ENCODE data around the gene UBN1.
"Not testable (repeated sequence)": the region's sequence is repeated elsewhere in the genome, so short reads cannot be mapped to it uniquely, and the experiment has no call there.

Gene UBN1

DNA sequence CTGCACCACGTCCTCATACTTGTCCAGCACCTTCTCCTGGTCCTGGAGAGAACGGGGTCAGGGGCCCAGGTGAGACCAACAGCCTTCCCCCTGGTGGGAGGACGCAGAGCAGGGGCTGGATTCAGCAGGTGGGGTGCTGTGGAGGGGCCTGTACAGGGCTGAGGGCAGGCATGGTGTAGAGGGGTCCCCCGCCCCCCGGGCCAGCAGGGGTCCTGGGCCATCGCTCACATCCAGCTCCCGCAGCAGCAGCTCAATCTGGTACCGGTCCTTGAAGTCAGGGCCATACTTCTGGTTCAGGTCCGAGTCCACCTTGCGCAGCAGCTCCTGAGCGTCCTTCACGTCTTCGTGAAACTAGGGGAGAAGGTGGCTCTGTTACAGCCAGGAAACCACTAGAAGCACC is 48.1 kb downstream of the UBN1 start:
- Histone ChIP-seq H3K4me3 (no peak overlapping the region), H3K9ac (ENCODE audit: insufficient read length) (no peak overlapping the region), H3K36me3 (ENCODE audit: insufficient read depth, low read length) (no peaks in the 10 kb centered on the region), H3K9me3 (ENCODE audit: low read depth, low read length) (no peaks in the 10 kb centered on the region), H3K27ac (no peak overlapping the region)
- TF ChIP-seq FOXP2 (optimal IDR thresholded peaks at IDR 0.05; ENCODE audit: control extremely low read depth, extremely low read length, insufficient read depth) (no peak), EZH2 (IDR thresholded peaks at IDR 0.05) (no peak), POLR2AphosphoS5 (IDR thresholded peaks at IDR 0.05; ENCODE audit: borderline replicate concordance, low read depth, low read length) (no peak)
- DNase-seq (ENCODE audit: low read depth, low spot score), result no peak

DNA sequence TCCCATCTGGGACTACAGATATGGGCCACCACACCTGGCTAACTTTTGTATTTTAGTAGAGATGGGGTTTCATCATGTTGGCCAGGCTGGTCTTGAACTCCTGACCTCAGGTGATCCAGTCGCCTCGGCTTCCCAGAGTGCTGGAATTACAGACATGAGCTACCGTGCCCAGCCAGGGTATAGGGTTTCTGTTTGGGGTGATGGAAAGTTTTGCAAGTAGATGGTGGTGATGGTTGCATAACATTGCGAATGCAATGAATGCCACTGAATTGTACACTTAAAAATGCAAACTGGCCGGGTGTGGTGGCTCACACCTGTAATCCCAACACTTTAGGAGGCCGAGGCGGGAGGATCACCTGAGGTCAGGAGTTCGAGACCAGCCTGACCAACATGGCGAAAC is 49.5 kb downstream of the UBN1 start:
- H3K4me3 ChIP-seq; H3K27ac ChIP-seq; H3K9me3 ChIP-seq (ENCODE audit: low read depth, low read length); H3K9ac ChIP-seq (ENCODE audit: insufficient read length); DNase-seq (ENCODE audit: low read depth, low spot score); H3K36me3 ChIP-seq (ENCODE audit: insufficient read depth, low read length): not testable (repeated sequence)

DNA sequence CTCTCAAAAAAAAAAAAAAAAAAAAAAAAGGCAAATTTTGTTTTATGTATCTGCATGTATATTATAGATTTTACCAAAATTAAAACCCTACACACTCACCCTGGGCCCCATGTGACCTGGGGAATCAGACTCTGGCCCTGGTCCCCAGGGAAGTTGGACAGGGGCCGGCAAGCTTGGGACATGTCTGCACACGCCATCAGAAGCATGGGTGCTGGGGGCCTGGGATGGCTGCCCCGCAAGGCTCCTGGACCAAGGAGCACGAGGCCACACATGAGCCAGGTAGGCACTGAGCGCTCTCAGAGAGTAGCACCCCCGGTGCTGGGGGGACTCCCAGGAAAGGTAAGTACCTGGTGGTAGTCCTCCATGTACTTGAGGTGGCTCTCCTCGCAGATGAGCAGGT is 50.0 kb downstream of the UBN1 start:
- no peak for TF ChIP-seq POLR2AphosphoS5 (IDR thresholded peaks at IDR 0.05; ENCODE audit: borderline replicate concordance, low read depth, low read length)
- no peak for TF ChIP-seq FOXP2 (optimal IDR thresholded peaks at IDR 0.05; ENCODE audit: control extremely low read depth, extremely low read length, insufficient read depth)
- Histone ChIP-seq H3K36me3 (ENCODE audit: insufficient read depth, low read length) (no peaks in the 10 kb centered on the region), H3K4me3 (no peak overlapping the region)

GRCh38 chr16:4898811-4899473 is 51.7 kb downstream of the UBN1 start:
- H3K27ac ChIP-seq, result no peak overlapping the region
- TF ChIP-seq FOXP2 (optimal IDR thresholded peaks at IDR 0.05; ENCODE audit: control extremely low read depth, extremely low read length, insufficient read depth) (no peak), EZH2 (IDR thresholded peaks at IDR 0.05) (no peak), POLR2AphosphoS5 (IDR thresholded peaks at IDR 0.05; ENCODE audit: borderline replicate concordance, low read depth, low read length) (no peak)
- DNase-seq (ENCODE audit: low read depth, low spot score), result no peak
- H3K9me3 ChIP-seq (ENCODE audit: low read depth, low read length), result no peaks in the 10 kb centered on the region
- no peak overlapping the region for H3K4me3 ChIP-seq
- H3K36me3 ChIP-seq (ENCODE audit: insufficient read depth, low read length), result no peaks in the 10 kb centered on the region
- no peak overlapping the region for H3K9ac ChIP-seq (ENCODE audit: insufficient read length)

More for the DNA sequence above, 50.0 kb downstream of the UBN1 start:
- DNase-seq (ENCODE audit: low read depth, low spot score), result no peak
- Histone ChIP-seq H3K9me3 (ENCODE audit: low read depth, low read length) (no peaks in the 10 kb centered on the region), H3K9ac (ENCODE audit: insufficient read length) (no peak overlapping the region), H3K27ac (no peak overlapping the region)

DNA sequence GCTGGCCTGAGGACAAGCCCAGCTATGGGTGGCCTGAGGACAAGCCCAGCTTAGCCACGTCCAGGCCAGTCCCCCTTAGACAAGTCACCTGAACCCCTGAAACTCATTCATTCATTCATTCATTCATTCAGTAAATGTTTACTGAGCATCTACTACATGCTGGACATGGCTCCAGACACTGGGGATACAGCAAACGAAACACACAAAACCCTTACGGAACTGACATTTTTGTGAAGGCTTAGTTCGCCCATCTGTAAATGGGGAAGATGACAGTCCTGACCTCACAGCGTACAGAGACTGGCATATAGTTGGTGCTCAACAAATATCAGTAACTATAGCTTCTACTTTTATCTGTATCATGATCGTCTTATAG is 52.2 kb downstream of the UBN1 start:
- Histone ChIP-seq H3K36me3 (ENCODE audit: insufficient read depth, low read length) (no peaks in the 10 kb centered on the region), H3K27ac (no peak overlapping the region)

DNA sequence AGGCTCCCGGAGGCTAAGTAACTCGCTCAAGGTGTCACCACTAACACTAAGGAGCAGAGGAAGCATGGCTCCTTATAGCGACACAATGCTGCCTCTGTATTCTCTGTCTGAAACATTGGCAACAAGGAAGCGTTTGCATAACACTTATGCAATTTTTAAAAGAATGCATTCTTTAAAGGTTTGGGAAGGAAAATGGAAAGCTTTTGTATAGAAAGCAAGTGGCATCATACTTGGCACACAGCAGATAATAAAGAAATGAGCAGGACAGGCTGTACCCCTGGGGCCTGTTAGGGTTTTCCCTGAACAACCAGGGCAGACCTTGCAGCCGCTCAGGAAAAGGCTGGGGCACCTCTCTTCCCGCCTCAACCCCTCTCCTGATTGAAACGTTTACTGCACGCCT is 52.8 kb downstream of the UBN1 start:
- no peak overlapping the region for H3K27ac ChIP-seq
- no peak overlapping the region for H3K4me3 ChIP-seq
- TF ChIP-seq POLR2AphosphoS5 (IDR thresholded peaks at IDR 0.05; ENCODE audit: borderline replicate concordance, low read depth, low read length) (no peak), FOXP2 (optimal IDR thresholded peaks at IDR 0.05; ENCODE audit: control extremely low read depth, extremely low read length, insufficient read depth) (no peak), EZH2 (IDR thresholded peaks at IDR 0.05) (no peak)
- H3K9me3 ChIP-seq (ENCODE audit: low read depth, low read length), result no peaks in the 10 kb centered on the region
- H3K9ac ChIP-seq (ENCODE audit: insufficient read length), result no peak overlapping the region
- H3K36me3 ChIP-seq (ENCODE audit: insufficient read depth, low read length), result no peaks in the 10 kb centered on the region
- DNase-seq (ENCODE audit: low read depth, low spot score), result no peak

More for the DNA sequence above, 52.2 kb downstream of the UBN1 start:
- H3K9me3 ChIP-seq (ENCODE audit: low read depth, low read length), result no peaks in the 10 kb centered on the region
- H3K9ac ChIP-seq (ENCODE audit: insufficient read length), result no peak overlapping the region
- no peak for DNase-seq (ENCODE audit: low read depth, low spot score)
- H3K4me3 ChIP-seq, result no peak overlapping the region
- no peak for TF ChIP-seq POLR2AphosphoS5 (IDR thresholded peaks at IDR 0.05; ENCODE audit: borderline replicate concordance, low read depth, low read length)
- no peak for TF ChIP-seq FOXP2 (optimal IDR thresholded peaks at IDR 0.05; ENCODE audit: control extremely low read depth, extremely low read length, insufficient read depth)
- no peak for TF ChIP-seq EZH2 (IDR thresholded peaks at IDR 0.05)

DNA sequence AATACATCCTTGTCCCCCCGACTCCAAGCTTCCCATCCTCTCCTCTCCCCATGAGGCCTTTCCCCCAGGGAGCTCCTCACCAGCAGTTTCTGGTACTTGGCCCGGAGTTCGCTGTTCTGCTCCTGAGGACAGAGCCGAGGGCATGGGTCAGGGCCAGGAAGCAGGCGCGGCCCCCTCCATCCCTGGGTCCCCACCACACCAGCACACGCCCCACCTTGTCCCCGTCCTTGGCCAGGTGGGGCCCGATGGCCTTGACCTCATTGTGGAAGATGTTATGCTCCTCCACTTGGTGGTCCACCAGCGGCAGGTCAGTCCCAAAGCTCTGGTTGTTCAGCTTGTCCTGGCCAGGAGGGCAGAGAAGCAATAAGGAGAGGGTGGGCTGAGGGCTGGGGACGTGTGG is 53.5 kb downstream of the UBN1 start:
- no peak for DNase-seq (ENCODE audit: low read depth, low spot score)
- H3K36me3 ChIP-seq (ENCODE audit: insufficient read depth, low read length), result no peaks in the 10 kb centered on the region
- TF ChIP-seq FOXP2 (optimal IDR thresholded peaks at IDR 0.05; ENCODE audit: control extremely low read depth, extremely low read length, insufficient read depth) (no peak), EZH2 (IDR thresholded peaks at IDR 0.05) (no peak), POLR2AphosphoS5 (IDR thresholded peaks at IDR 0.05; ENCODE audit: borderline replicate concordance, low read depth, low read length) (no peak)
- no peak overlapping the region for H3K4me3 ChIP-seq
- no peak overlapping the region for H3K27ac ChIP-seq
- H3K9me3 ChIP-seq (ENCODE audit: low read depth, low read length), result no peaks in the 10 kb centered on the region
- no peak overlapping the region for H3K9ac ChIP-seq (ENCODE audit: insufficient read length)

GRCh38 chr16:4902038-4902437 is 54.8 kb downstream of the UBN1 start:
- no peak overlapping the region for H3K4me3 ChIP-seq
- no peaks in the 10 kb centered on the region for H3K9me3 ChIP-seq (ENCODE audit: low read depth, low read length)
- H3K36me3 ChIP-seq (ENCODE audit: insufficient read depth, low read length), result no peaks in the 10 kb centered on the region
- H3K27ac ChIP-seq, result no peak overlapping the region
- no peak for DNase-seq (ENCODE audit: low read depth, low spot score)
- no peak for TF ChIP-seq EZH2 (IDR thresholded peaks at IDR 0.05)
- no peak for TF ChIP-seq POLR2AphosphoS5 (IDR thresholded peaks at IDR 0.05; ENCODE audit: borderline replicate concordance, low read depth, low read length)
- TF ChIP-seq FOXP2 (optimal IDR thresholded peaks at IDR 0.05; ENCODE audit: control extremely low read depth, extremely low read length, insufficient read depth), result no peak
- H3K9ac ChIP-seq (ENCODE audit: insufficient read length), result no peak overlapping the region

Data from SK-N-MC (cell line).